Ishikawa (cell line): ENCODE results near the gene TNIK.

ENCODE experiments used
- CREB1 ChIP-seq: IDR thresholded peaks from 2 replicates; pipeline ENCODE4 v1.6.1; 2012; ENCODE audit warnings: low read depth
- EGR1 ChIP-seq: IDR thresholded peaks from 2 replicates; pipeline ENCODE4 v1.6.1; 2012
- EP300 ChIP-seq: IDR thresholded peaks from 2 replicates; pipeline ENCODE4 v1.6.1; 2012; ENCODE audit warnings: borderline replicate concordance
- FOXM1 ChIP-seq: IDR thresholded peaks from 2 replicates; pipeline ENCODE4 v1.6.1; 2012; ENCODE audit warnings: low read depth, borderline replicate concordance
- MAX ChIP-seq: IDR thresholded peaks from 2 replicates; pipeline ENCODE4 v1.6.1; 2012
- NFIC ChIP-seq: IDR thresholded peaks from 2 replicates; pipeline ENCODE4 v1.6.1; 2012
- RAD21 ChIP-seq: IDR thresholded peaks from 2 replicates; pipeline ENCODE4 v1.6.1; 2012; ENCODE audit warnings: low read depth
- TAF1 ChIP-seq: IDR thresholded peaks from 2 replicates; pipeline ENCODE4 v1.6.1; 2012; ENCODE audit warnings: low read depth, mild to moderate bottlenecking
- TCF12 ChIP-seq: IDR thresholded peaks from 2 replicates; pipeline ENCODE4 v1.6.1; 2012; ENCODE audit warnings: low read depth
- TEAD4 ChIP-seq: IDR thresholded peaks from 2 replicates; pipeline ENCODE4 v1.6.1; 2012
- YY1 ChIP-seq: IDR thresholded peaks from 2 replicates; pipeline ENCODE4 v1.6.1; 2012; ENCODE audit warnings: low read depth
- TF ChIP-seq, protein P1 (sequence below): IDR thresholded peaks from 2 replicates; pipeline ENCODE4 v1.6.1; 2012; ENCODE audit warnings: low read depth, mild to moderate bottlenecking

GRCh38 chr3:171412473-171412872, 47.7 kb downstream of the TNIK start:
- TF ChIP-seq MAX (no peak), FOXM1 (no peak), NFIC (no peak), RAD21 (no peak), EGR1 (no peak), TEAD4 (no peak), TAF1 (no peak), CREB1 (no peak), EP300 (no peak), YY1 (no peak), TCF12 (no peak)
- TF ChIP-seq, protein P1, sequence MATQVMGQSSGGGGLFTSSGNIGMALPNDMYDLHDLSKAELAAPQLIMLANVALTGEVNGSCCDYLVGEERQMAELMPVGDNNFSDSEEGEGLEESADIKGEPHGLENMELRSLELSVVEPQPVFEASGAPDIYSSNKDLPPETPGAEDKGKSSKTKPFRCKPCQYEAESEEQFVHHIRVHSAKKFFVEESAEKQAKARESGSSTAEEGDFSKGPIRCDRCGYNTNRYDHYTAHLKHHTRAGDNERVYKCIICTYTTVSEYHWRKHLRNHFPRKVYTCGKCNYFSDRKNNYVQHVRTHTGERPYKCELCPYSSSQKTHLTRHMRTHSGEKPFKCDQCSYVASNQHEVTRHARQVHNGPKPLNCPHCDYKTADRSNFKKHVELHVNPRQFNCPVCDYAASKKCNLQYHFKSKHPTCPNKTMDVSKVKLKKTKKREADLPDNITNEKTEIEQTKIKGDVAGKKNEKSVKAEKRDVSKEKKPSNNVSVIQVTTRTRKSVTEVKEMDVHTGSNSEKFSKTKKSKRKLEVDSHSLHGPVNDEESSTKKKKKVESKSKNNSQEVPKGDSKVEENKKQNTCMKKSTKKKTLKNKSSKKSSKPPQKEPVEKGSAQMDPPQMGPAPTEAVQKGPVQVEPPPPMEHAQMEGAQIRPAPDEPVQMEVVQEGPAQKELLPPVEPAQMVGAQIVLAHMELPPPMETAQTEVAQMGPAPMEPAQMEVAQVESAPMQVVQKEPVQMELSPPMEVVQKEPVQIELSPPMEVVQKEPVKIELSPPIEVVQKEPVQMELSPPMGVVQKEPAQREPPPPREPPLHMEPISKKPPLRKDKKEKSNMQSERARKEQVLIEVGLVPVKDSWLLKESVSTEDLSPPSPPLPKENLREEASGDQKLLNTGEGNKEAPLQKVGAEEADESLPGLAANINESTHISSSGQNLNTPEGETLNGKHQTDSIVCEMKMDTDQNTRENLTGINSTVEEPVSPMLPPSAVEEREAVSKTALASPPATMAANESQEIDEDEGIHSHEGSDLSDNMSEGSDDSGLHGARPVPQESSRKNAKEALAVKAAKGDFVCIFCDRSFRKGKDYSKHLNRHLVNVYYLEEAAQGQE = no peak
